GM19463 (cell line): ENCODE data around the gene SCNN1G.
"Not testable (repeated sequence)": the region's sequence is repeated elsewhere in the genome, so short reads cannot be mapped to it uniquely, and the experiment has no call there.

ENCODE experiments used
- ATAC-seq: cut with Tn5 transposase; IDR thresholded peaks from one replicate; pipeline ENCODE4 v1.9.1; 2021; ENCODE audit warnings: mild to moderate bottlenecking, moderate library complexity; ENCODE audit not compliant: unreplicated experiment

SCNN1G gene

DNA sequence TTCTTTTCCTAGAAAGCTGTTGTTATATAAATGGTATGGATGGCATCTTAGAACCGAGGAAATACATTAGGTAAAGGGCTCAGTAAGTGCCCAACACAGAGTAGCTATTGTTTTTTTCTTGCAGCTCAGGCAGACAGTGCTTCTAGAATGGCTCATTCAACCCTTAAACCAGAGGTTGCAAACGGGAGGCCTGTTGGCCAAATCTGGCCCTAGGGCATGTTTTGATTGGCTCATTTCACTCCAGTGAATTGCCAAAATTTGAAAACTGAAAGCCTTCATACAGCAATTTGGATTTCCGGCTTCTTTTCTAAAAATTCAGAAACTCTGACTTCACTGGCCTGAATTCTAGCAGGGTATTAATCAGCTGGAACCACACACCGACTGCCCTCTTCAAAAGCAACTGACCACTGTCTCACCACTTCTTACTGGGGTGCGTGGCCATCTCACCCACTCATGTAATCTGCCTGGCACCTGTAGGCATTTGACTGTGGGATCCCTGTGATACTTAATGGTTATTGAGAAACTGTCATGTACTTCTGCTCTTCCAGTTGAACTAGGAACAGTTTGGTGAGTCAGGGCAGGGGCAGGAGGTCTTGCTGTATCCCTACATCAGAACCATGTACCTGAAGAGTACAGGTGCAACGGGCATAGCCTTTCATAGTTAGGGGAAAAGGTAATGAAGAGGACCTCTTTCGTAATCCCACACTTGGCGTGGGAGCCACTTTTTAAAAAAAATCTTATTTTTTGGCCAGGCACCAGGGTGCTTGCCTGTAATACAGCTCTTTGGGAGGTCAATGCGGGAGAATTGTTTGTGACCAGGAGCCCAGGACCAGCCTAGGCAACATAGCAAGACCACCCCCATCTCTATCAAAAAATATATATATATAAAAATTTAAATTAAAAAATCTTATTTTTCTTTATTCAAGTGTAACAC lies 66.0 kb downstream of the SCNN1G start:
- ATAC-seq: no peak

DNA sequence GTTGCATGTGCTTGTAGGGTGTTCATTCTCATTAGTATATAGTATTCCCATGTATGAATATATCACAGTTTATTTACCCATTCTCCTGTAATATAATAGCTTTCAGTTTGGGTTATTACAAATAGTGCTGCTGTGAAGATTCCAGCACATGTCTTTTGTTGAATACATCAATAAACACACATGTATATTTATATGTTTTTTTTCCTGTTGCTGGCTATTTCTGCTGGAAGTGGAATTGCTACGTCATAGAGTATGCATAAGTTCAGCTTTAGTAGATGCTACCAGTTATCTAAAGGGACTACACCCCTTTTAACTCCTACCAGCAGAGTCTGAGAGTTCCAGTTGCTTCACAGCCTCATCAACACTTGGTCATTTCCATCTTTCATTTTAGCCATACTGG lies 67.3 kb downstream of the SCNN1G start:
- no peak for ATAC-seq

DNA sequence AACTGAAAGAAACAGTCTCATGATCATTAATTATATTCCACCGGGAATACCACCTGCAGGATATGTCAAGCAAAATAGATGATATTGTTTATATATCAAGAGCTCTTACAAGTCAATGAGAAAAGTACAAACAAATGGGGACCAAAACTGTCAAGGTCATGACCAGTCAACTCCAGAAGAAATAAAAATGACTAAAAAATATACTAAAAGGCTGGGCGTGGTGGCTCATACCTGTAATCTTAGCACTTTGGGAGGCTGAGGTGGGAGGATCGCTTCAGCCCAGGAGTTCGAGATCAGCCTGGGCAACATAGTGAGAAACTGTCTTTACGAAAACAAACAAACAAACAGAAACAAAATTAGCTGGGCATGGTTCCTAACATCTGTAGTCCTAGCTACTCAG lies 69.8 kb downstream of the SCNN1G start:
- ATAC-seq: no peak

DNA sequence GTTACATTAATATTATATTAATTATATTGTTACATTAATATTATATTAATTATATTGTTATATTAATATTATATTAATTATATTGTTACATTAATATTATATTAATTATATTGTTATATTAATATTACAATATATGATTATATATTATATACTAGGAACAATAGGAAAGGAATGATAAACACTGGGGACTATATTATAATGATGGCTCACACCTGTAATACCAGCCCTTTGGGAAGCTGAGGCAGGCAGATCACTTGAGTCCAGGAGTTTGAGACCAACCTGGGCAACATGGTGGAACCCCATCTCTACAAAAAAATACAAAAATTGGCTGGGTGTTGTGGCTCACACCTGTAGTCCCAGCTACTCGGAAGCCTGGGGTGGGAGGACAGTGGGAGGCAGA lies 71.1 kb downstream of the SCNN1G start:
- not testable (repeated sequence) for ATAC-seq

DNA sequence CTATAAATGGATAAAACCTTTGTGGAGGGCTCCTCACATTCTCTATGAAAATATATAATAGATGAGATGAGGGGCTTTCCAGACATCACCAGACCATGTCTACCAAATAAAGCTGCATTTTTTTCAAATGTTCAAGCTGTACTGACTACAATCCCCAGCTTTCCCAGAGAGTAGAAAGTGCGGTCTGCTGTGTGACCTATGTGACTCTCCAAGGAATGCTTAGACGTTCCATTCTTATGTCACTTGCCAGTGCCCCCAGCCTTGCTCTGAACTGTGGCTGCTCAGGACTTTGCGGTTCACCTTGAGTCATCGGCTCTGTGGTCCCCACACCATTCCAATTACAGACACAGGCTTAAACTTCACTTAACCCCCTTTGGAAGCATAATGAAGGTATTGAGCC lies 71.8 kb downstream of the SCNN1G start:
- ATAC-seq: no peak

DNA sequence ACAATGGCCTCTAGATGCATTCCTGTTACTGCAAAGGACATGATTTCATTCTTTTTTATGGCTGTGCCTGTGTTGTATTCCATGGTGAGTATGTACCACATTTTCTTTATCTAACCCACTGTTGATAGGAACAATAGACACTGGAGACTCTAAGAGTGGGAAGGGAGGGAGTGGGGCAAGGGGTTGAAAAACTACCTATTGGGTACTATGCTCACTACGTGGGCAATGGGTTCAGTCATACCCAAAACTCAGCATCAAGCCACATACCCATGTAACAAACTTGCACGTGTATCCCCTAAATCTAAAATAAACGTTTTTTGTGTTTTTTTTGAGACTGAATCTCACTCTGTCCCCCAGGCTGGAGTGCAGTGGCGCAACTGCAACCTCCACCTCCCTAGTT lies 72.5 kb downstream of the SCNN1G start:
- ATAC-seq: no peak

DNA sequence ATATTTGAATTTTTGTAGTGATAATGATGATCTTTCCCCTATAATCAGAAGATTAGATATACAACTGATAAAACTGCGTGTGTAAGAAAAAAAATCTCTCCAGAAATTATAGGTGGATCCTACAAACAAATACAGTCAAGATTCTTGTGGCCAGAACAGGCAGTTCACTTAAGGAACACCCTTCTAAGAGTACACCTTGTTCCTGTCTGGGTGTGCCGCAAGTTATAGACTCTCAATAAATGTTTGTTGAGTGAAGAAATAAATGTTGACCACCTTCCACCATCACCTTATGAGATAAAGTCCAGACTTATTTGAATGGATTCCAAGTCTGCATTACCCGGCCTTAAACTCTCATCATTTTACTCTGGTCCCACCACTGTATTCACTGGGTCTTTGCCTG lies 73.9 kb downstream of the SCNN1G start:
- no peak for ATAC-seq

DNA sequence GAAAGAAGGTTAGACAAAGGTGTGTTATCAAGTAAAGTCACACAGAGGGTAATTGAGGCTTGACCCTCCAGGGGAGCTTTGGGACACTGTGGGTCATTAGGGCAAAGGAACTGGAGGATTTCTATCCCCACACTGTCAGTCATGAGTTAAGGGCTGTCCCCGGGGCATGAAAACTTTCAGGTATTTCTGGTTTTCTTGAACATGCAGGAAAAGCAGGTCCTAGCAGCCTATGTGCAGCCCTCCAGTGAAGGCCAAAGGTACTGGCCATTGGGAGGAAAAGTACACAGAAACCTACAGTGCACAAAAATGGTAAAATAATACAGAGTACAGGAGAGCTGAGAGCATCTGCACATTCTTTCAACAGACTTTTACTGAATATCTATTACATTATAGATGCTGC lies 75.1 kb downstream of the SCNN1G start:
- ATAC-seq: no peak

DNA sequence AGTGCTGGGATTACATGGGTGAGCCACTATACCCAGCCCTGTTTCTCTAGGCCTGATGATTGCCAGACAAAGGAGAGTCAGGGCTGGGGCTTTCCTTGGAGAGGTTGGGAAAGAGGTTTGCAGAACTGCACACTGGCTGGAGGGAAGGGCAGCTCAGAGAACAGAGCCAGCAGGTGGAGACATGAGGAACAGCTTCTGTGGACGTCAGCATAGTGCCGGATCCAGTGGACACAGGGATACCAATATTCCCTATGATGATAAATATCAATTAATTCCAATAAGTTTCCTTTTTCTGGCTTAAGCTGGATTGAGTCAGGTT lies 76.3 kb downstream of the SCNN1G start:
- no peak for ATAC-seq
